Activated B cell treated with CpG ODN at 0.5 μM for 24 hours (primary cell): ENCODE data around the gene ZMYND15. TPM values are rescaled to one million over a fixed set of nuclear protein-coding genes. Genes with fewer than 3 reads are reported as not detected.
"Not testable (repeated sequence)": the region's sequence is repeated elsewhere in the genome, so short reads cannot be mapped to it uniquely, and the experiment has no call there.

Experiments
- ATAC-seq: fragments of 200-7000 bp; cut with Tn5 transposase; one replicate; pipeline ENCODE4 v1.10.0; 2021; ENCODE audit warnings: low read depth, mild to moderate bottlenecking, moderate library complexity
- CTCF ChIA-PET: fragments of 350-600 bp; sonication (Branson Sonifier 250); formaldehyde crosslinking; loops from one replicate; lab custom pipeline; 2021; ENCODE audit warnings: antibody characterized with exemption; lab: Charles Lee
- POLR2A ChIA-PET: fragments of 350-600 bp; sonication (Branson Sonifier 250); formaldehyde crosslinking; loops from one replicate; lab custom pipeline; 2021; ENCODE audit warnings: antibody characterized with exemption; lab: Charles Lee
- DNase-seq: peaks from one replicate; pipeline ENCODE4 v3.0.0; 2022
- H3K27ac Mint-ChIP-seq: one replicate; pipeline ENCODE4 v1.8.0; 2020; ENCODE audit warnings: mixed read lengths
- H3K27me3 Mint-ChIP-seq: one replicate; pipeline ENCODE4 v1.8.0; 2021; ENCODE audit warnings: mixed read lengths
- H3K36me3 Mint-ChIP-seq: one replicate; pipeline ENCODE4 v1.8.0; 2021; ENCODE audit warnings: low read depth, mixed read lengths
- H3K4me1 Mint-ChIP-seq: one replicate; pipeline ENCODE4 v1.8.0; 2021; ENCODE audit warnings: mixed read lengths
- H3K4me3 Mint-ChIP-seq: one replicate; pipeline ENCODE4 v1.8.0; 2020; ENCODE audit warnings: mild to moderate bottlenecking, mixed read lengths
- H3K9me3 Mint-ChIP-seq: one replicate; pipeline ENCODE4 v1.8.0; 2020; ENCODE audit warnings: mixed read lengths
- CTCF ChIP-seq: fragments of 200-600 bp; IDR thresholded peaks from one replicate; pipeline ENCODE4 v1.8.0; 2022; ENCODE audit warnings: antibody characterized with exemption, mild to moderate bottlenecking
- intact Hi-C: fragments of 100-400 bp; cut with micrococcal nuclease; formaldehyde crosslinking; loops from one replicate; pipeline ENCODE4 v1.15.1; 2024
- total RNA-seq: library from RNA; stranded (reverse); gene quantifications from 2 replicates; pipeline ENCODE4 v1.2.3, GENCODE V29; 2022

ZMYND15 gene
- total RNA-seq, 1 donor from 2014 or later, result 0.31 TPM

- DNase-seq (no peak), ATAC-seq (peak; percentile 21)
- peaks cover 31% of the 10 kb centered on the region for H3K36me3 Mint-ChIP-seq
- no peaks in the 10 kb centered on the region for H3K27me3 Mint-ChIP-seq
- intact Hi-C loops, result no loop called here
- no peak overlapping the region for H3K4me3 Mint-ChIP-seq
- no peaks in the 10 kb centered on the region for H3K9me3 Mint-ChIP-seq
- TF ChIP-seq CTCF, result no peak
- peak overlapping the region; percentile 77 for H3K27ac Mint-ChIP-seq
- CTCF ChIA-PET, result interaction anchor here (1.2 kb wide), 1 partner anchor 185 kb away, joined by 3 read pairs; no protein-coding TSS in a partner anchor
- H3K4me1 Mint-ChIP-seq, result peaks cover 15% of the 10 kb centered on the region
- POLR2A ChIA-PET, result no interaction called here
Measured at GRCh38 chr17:4696437-4696805, 43.2 kb upstream of the ZMYND15 start.

GRCh38 chr17:4699401-4700056 lies 40.1 kb upstream of the ZMYND15 start:
- H3K27ac Mint-ChIP-seq, result not testable (repeated sequence)

GRCh38 chr17:4701116-4701515 lies 38.5 kb upstream of the ZMYND15 start:
- TF ChIP-seq CTCF, result no peak
- ATAC-seq (no peak), DNase-seq (no peak)
- POLR2A ChIA-PET, result interaction anchor here (0.8 kb wide), 1 partner anchor 89 kb away, joined by 4 read pairs; no protein-coding TSS in a partner anchor
- no peak overlapping the region for H3K4me3 Mint-ChIP-seq
- no peak overlapping the region for H3K27ac Mint-ChIP-seq
- H3K27me3 Mint-ChIP-seq, result no peaks in the 10 kb centered on the region
- peaks cover 39% of the 10 kb centered on the region for H3K4me1 Mint-ChIP-seq
- CTCF ChIA-PET, result no interaction called here
- H3K9me3 Mint-ChIP-seq, result no peaks in the 10 kb centered on the region
- H3K36me3 Mint-ChIP-seq, result peaks cover 19% of the 10 kb centered on the region
- intact Hi-C loops, result no loop called here

More at GRCh38 chr17:4699401-4700056, 40.1 kb upstream of the ZMYND15 start:
- H3K9me3 Mint-ChIP-seq, ATAC-seq, DNase-seq, H3K4me3 Mint-ChIP-seq, CTCF ChIA-PET, H3K27me3 Mint-ChIP-seq, POLR2A ChIA-PET, intact Hi-C loops: not testable (repeated sequence)
- Mint-ChIP-seq H3K36me3 (peaks cover 22% of the 10 kb centered on the region), H3K4me1 (peaks cover 33% of the 10 kb centered on the region)

- H3K9me3 Mint-ChIP-seq, result no peaks in the 10 kb centered on the region
- DNase-seq (no peak), ATAC-seq (no peak)
- intact Hi-C loops, result no loop called here
- no peaks in the 10 kb centered on the region for H3K27me3 Mint-ChIP-seq
- peaks cover 3% of the 10 kb centered on the region for H3K36me3 Mint-ChIP-seq
- ChIA-PET CTCF (no interaction called here), POLR2A (interaction anchor here (0.5 to 1.8 kb wide), 4 partner anchors 86 to 560 kb away, joined by 3 to 7 read pairs (median 4); partner anchors contain the start of genes CYB5D2 and GLTPD2)
- peaks cover 29% of the 10 kb centered on the region for H3K4me1 Mint-ChIP-seq
- H3K4me3 Mint-ChIP-seq, result peak overlapping the region; percentile 91
- H3K27ac Mint-ChIP-seq, result peak overlapping the region; percentile 93
- TF ChIP-seq CTCF, result no peak
Measured at GRCh38 chr17:4703330-4703691, 36.3 kb upstream of the ZMYND15 start.

- DNase-seq, CTCF ChIA-PET, intact Hi-C loops, H3K36me3 Mint-ChIP-seq, ATAC-seq, H3K27me3 Mint-ChIP-seq, H3K9me3 Mint-ChIP-seq: not testable (repeated sequence)
- Mint-ChIP-seq H3K4me1 (peaks cover 27% of the 10 kb centered on the region), H3K4me3 (peak overlapping the region; percentile 91), H3K27ac (peak overlapping the region; percentile 93)
- POLR2A ChIA-PET, result interaction anchor here (0.5 to 1.8 kb wide), 5 partner anchors 69 to 416 kb away, joined by 3 to 7 read pairs (median 3); partner anchors contain the start of genes GLTPD2, PLD2 and PSMB6
Measured at GRCh38 chr17:4704574-4704907, 35.1 kb upstream of the ZMYND15 start.

GRCh38 chr17:4704991-4705390 lies 34.6 kb upstream of the ZMYND15 start:
- ATAC-seq (no peak), DNase-seq (no peak)
- POLR2A ChIA-PET, result interaction anchor here (0.7 to 1.8 kb wide), 3 partner anchors 85 to 415 kb away, joined by 3 to 7 read pairs (median 6); partner anchors contain the start of genes GLTPD2 and PSMB6
- peaks cover 3% of the 10 kb centered on the region for H3K36me3 Mint-ChIP-seq
- H3K4me1 Mint-ChIP-seq, result peaks cover 31% of the 10 kb centered on the region
- peak overlapping the region; percentile 91 for H3K4me3 Mint-ChIP-seq
- peak overlapping the region; percentile 93 for H3K27ac Mint-ChIP-seq
- CTCF ChIA-PET, result no interaction called here
- no peaks in the 10 kb centered on the region for H3K27me3 Mint-ChIP-seq
- no peaks in the 10 kb centered on the region for H3K9me3 Mint-ChIP-seq
- no peak for TF ChIP-seq CTCF
- intact Hi-C loops, result no loop called here
